Effector memory CD4-positive, alpha-beta T cell (primary cell): ENCODE results near the gene KCNJ11.

Source experiments
- DNase-seq, 3 donors: peaks; one replicate each; pipeline ENCODE4 v3.0.0-alpha.2; 2020
- H3K27ac ChIP-seq: 2 replicates; pipeline ENCODE4 v1.7.0; 2013; ENCODE audit warnings: mild to moderate bottlenecking, low read length, moderate library complexity; ENCODE audit not compliant: insufficient read depth, poor library complexity, severe bottlenecking
- H3K27me3 ChIP-seq: replicated peaks from 2 replicates; pipeline ENCODE4 v1.7.0; 2013; ENCODE audit warnings: mild to moderate bottlenecking, low read length; ENCODE audit not compliant: insufficient read depth, control insufficient read depth, poor library complexity, severe bottlenecking
- H3K36me3 ChIP-seq: 2 replicates; pipeline ENCODE4 v1.7.0; 2013; ENCODE audit warnings: mild to moderate bottlenecking, low read length, moderate library complexity; ENCODE audit not compliant: control insufficient read depth, insufficient read depth
- H3K4me1 ChIP-seq: 2 replicates; pipeline ENCODE4 v1.7.0; 2013; ENCODE audit warnings: low read length, mild to moderate bottlenecking; ENCODE audit not compliant: control insufficient read depth, insufficient read depth, poor library complexity, severe bottlenecking
- H3K4me3 ChIP-seq: 2 replicates; pipeline ENCODE4 v1.7.0; 2013; ENCODE audit warnings: low read length, low read depth, mild to moderate bottlenecking; ENCODE audit not compliant: insufficient read depth, poor library complexity, severe bottlenecking
- H3K9me3 ChIP-seq: 2 replicates; pipeline ENCODE4 v1.7.0; 2013; ENCODE audit warnings: mild to moderate bottlenecking, low read length, moderate library complexity; ENCODE audit not compliant: control insufficient read depth

Gene KCNJ11

DNA sequence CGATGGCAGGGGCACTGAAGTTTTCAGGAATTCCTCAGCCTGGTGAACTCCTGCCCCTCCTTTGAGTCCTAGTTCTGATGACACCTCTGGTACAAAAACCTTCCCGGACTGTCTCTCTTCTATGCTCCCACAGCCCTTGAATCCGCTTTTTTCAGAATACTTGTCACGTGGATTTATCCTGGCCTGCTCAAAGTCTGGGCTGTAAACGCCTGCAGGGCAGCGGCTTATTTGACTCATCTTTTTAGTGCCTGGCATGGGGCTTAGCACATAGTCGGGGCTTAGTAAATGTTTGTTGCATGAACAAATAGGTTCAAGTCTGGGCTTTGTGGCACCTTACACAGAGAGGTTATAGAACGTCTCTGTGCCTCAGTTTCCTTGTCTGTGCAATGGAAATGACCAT is 13.4 kb upstream of the KCNJ11 start:
- Histone ChIP-seq H3K9me3 (no peaks in the 10 kb centered on the region), H3K4me3 (no peak overlapping the region), H3K4me1 (no peaks in the 10 kb centered on the region), H3K27ac (no peak overlapping the region), H3K27me3 (no peaks in the 10 kb centered on the region), H3K36me3 (no peaks in the 10 kb centered on the region)
- no peak for DNase-seq

- no peaks in the 10 kb centered on the region for H3K9me3 ChIP-seq
- no peak overlapping the region for H3K27ac ChIP-seq
- no peak overlapping the region for H3K4me3 ChIP-seq
- H3K27me3 ChIP-seq = no peaks in the 10 kb centered on the region
- H3K4me1 ChIP-seq = no peaks in the 10 kb centered on the region
- DNase-seq = no peak
- H3K36me3 ChIP-seq = no peaks in the 10 kb centered on the region
Observed at GRCh38 chr11:17401316-17401715, 12.9 kb upstream of the KCNJ11 start.

- Histone ChIP-seq H3K36me3 (no peaks in the 10 kb centered on the region), H3K27ac (no peak overlapping the region), H3K9me3 (no peaks in the 10 kb centered on the region), H3K4me1 (no peaks in the 10 kb centered on the region), H3K27me3 (no peaks in the 10 kb centered on the region), H3K4me3 (no peak overlapping the region)
- DNase-seq = no peak
Observed at GRCh38 chr11:17400048-17400775, 11.8 kb upstream of the KCNJ11 start.

- Histone ChIP-seq H3K36me3 (no peaks in the 10 kb centered on the region), H3K27ac (no peak overlapping the region), H3K9me3 (no peaks in the 10 kb centered on the region), H3K27me3 (no peaks in the 10 kb centered on the region), H3K4me3 (no peak overlapping the region), H3K4me1 (no peaks in the 10 kb centered on the region)
- DNase-seq = no peak
Observed at GRCh38 chr11:17399236-17399635, 10.8 kb upstream of the KCNJ11 start.

GRCh38 chr11:17397311-17398002 is 9.0 kb upstream of the KCNJ11 start:
- H3K27ac ChIP-seq = no peak overlapping the region
- no peaks in the 10 kb centered on the region for H3K9me3 ChIP-seq
- no peak overlapping the region for H3K4me3 ChIP-seq
- no peaks in the 10 kb centered on the region for H3K4me1 ChIP-seq
- H3K36me3 ChIP-seq = no peaks in the 10 kb centered on the region
- DNase-seq = no peak
- no peaks in the 10 kb centered on the region for H3K27me3 ChIP-seq

DNA sequence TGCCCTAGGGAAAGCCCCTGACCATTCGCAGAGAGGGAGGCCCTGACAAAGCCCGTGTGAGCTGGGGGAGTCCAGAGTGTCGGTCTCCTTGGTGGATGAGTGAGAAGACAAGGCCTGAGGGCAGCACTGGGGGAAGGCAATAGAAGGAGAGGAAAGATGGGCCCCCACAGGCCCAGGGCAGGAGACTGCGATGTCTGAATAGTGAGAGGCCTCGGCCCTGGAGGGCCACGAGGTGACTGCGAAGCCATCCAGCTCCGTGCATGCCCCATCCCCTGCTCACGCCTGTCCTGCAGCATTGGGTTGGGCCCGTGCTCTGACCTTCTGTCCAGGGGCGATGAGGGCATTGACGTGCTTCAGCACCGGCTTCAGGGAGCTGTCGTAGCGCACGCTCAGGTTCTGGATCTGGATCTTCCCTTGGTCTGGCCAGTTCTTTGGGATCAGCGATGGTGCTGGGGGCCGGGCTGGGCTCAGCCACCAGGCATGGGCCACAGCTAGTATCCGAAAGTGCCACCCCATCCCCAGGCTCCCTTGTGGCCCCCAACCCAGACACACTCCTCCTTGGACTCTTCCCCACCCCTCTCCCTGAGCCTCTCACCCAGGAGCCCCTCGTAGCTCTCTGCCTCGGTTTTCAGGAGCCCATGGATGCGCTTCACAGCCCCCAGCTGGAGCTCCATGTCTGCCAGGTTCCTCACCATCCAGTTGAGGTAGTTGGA is 8.3 kb upstream of the KCNJ11 start:
- no peaks in the 10 kb centered on the region for H3K4me1 ChIP-seq
- no peak overlapping the region for H3K27ac ChIP-seq
- no peaks in the 10 kb centered on the region for H3K27me3 ChIP-seq
- H3K9me3 ChIP-seq = no peaks in the 10 kb centered on the region
- DNase-seq = no peak
- no peaks in the 10 kb centered on the region for H3K36me3 ChIP-seq
- no peak overlapping the region for H3K4me3 ChIP-seq

- no peak overlapping the region for H3K27ac ChIP-seq
- DNase-seq = no peak
Observed at GRCh38 chr11:17395978-17396377, 7.5 kb upstream of the KCNJ11 start.

GRCh38 chr11:17395554-17395961 is 7.1 kb upstream of the KCNJ11 start:
- no peak overlapping the region for H3K27ac ChIP-seq
- H3K4me1 ChIP-seq = no peaks in the 10 kb centered on the region
- no peak for DNase-seq
- no peaks in the 10 kb centered on the region for H3K27me3 ChIP-seq
- H3K36me3 ChIP-seq = no peaks in the 10 kb centered on the region
- H3K9me3 ChIP-seq = no peaks in the 10 kb centered on the region
- no peak overlapping the region for H3K4me3 ChIP-seq

More at GRCh38 chr11:17395978-17396377, 7.5 kb upstream of the KCNJ11 start:
- Histone ChIP-seq H3K4me1 (no peaks in the 10 kb centered on the region), H3K4me3 (no peak overlapping the region), H3K27me3 (no peaks in the 10 kb centered on the region), H3K9me3 (no peaks in the 10 kb centered on the region), H3K36me3 (no peaks in the 10 kb centered on the region)

- no peaks in the 10 kb centered on the region for H3K27me3 ChIP-seq
- no peaks in the 10 kb centered on the region for H3K36me3 ChIP-seq
- DNase-seq = no peak
- H3K27ac ChIP-seq = no peak overlapping the region
- H3K9me3 ChIP-seq = no peaks in the 10 kb centered on the region
- no peaks in the 10 kb centered on the region for H3K4me1 ChIP-seq
- H3K4me3 ChIP-seq = no peak overlapping the region
Observed at GRCh38 chr11:17394743-17395390, 6.4 kb upstream of the KCNJ11 start.
